HCT116 (cell line): ENCODE measurements around the gene VPS33A. TPM values are rescaled to one million over a fixed set of nuclear protein-coding genes. Genes with fewer than 3 reads are reported as not detected.

Source experiments
- ATAC-seq: fragments of 200-7000 bp; cut with Tn5 transposase; 2 replicates; pipeline ENCODE4 v1.9.1; 2020; ENCODE audit warnings: mild to moderate bottlenecking, moderate library complexity
- BruUV-seq: library from RNA; stranded (reverse); fragments of 400-500 nt; replicated peaks from 2 replicates; lab custom pipeline; 2021; lab: Mats Ljungman, UMichigan
- CTCF ChIA-PET: fragments of 300-600 bp; sonication (Branson Sonifier 250); formaldehyde crosslinking; loops from one replicate; lab custom pipeline; 2021; ENCODE audit warnings: antibody characterized with exemption; lab: Charles Lee
- POLR2A ChIA-PET: fragments of 300-600, 350-600 bp; sonication (Branson Sonifier 250); formaldehyde crosslinking; loops from one replicate; lab custom pipeline; 2021; ENCODE audit warnings: antibody characterized with exemption; lab: Charles Lee
- RAD21 ChIA-PET, 2 experiments: fragments of 300-600 bp; sonication (Branson Sonifier 250); formaldehyde crosslinking; loops; one replicate each; lab custom pipeline; 2023; ENCODE audit warnings: low total read pairs in 2 of 2; ENCODE audit not compliant: uncharacterized antibody in 2 of 2, unreplicated experiment in 2 of 2, low non-redundant PET in 1 of 2; lab: Charles Lee
- DNase-seq: peaks from one replicate; pipeline ENCODE4 v3.0.0-alpha.2; 2010; ENCODE audit warnings: low read depth, low spot score
- H2AFZ ChIP-seq: fragments of 200-600 bp; shearing (Covaris generic), sonication (generic); 2 replicates; pipeline ENCODE4 v1.6.1; 2017; ENCODE audit warnings: low read depth, mixed run types, mixed read lengths, antibody characterized with exemption, low read length; ENCODE audit not compliant: poor library complexity, severe bottlenecking
- H3K27ac ChIP-seq: 2 replicates; pipeline ENCODE4 v1.5.1; 2012; ENCODE audit warnings: low read depth, low read length
- H3K27me3 ChIP-seq: fragments of 200-600 bp; sonication (generic); 2 replicates; pipeline ENCODE4 v1.6.1; 2016; ENCODE audit warnings: mixed run types, low read length, mixed read lengths; ENCODE audit not compliant: insufficient read depth
- H3K36me3 ChIP-seq, 2 experiments: fragments of 200-500 bp in 1 of 2; fragments of 200-600 bp in 1 of 2; sonication (Bioruptor generic) in 1 of 2; sonication (generic) in 1 of 2; 2 replicates each; pipeline versions ENCODE4 v1.5.1 to v1.6.1; 2014 to 2016; ENCODE audit warnings: low read length in 2 of 2, inconsistent platforms in 1 of 2, mixed read lengths in 1 of 2, mixed run types in 1 of 2; ENCODE audit not compliant: insufficient read depth in 2 of 2, control insufficient read depth in 1 of 2
- H3K4me1 ChIP-seq, 2 experiments: fragments of 200-600 bp in 1 of 2; sonication (generic) in 1 of 2; 2 replicates each; pipeline versions ENCODE4 v1.5.1 to v1.6.1; 2012 to 2017; ENCODE audit warnings: low read length in 2 of 2, inconsistent platforms in 1 of 2, mild to moderate bottlenecking in 1 of 2, mixed read lengths in 1 of 2, mixed run types in 1 of 2, moderate library complexity in 1 of 2; ENCODE audit not compliant: insufficient read depth in 2 of 2, control insufficient read depth in 1 of 2
- H3K4me2 ChIP-seq: fragments of 200-600 bp; sonication (generic); 2 replicates; pipeline ENCODE4 v1.6.1; 2017; ENCODE audit warnings: mixed run types, low read length, mixed read lengths
- H3K4me3 ChIP-seq, 2 experiments: fragments of 200-600 bp in 1 of 2; sonication (generic) in 1 of 2; replicated peaks in 1 of 2; 2 replicates each; pipeline ENCODE4 v1.5.1; 2011 to 2016; ENCODE audit warnings: low read length in 2 of 2, control low read depth in 1 of 2, low read depth in 1 of 2, mild to moderate bottlenecking in 1 of 2, mixed read lengths in 1 of 2, mixed run types in 1 of 2
- H3K79me2 ChIP-seq: fragments of 200-600 bp; sonication (generic); 2 replicates; pipeline ENCODE4 v1.6.1; 2017; ENCODE audit warnings: mild to moderate bottlenecking, mixed run types, low read length, moderate library complexity, mixed read lengths; ENCODE audit not compliant: insufficient read depth
- H3K9ac ChIP-seq: fragments of 200-600 bp; sonication (generic); 2 replicates; pipeline ENCODE4 v1.6.1; 2016; ENCODE audit warnings: low read length, mixed read lengths
- H3K9me2 ChIP-seq: fragments of 200-600 bp; sonication (generic), shearing (Covaris generic); 2 replicates; pipeline ENCODE4 v1.6.1; 2017; ENCODE audit warnings: mixed run types, mild to moderate bottlenecking, moderate library complexity; ENCODE audit not compliant: insufficient read depth
- H3K9me3 ChIP-seq, 2 experiments: fragments of 200-500 bp in 1 of 2; fragments of 200-600 bp in 1 of 2; sonication (Bioruptor generic) in 1 of 2; sonication (generic) in 1 of 2; 2 replicates each; pipeline ENCODE4 v1.6.1; 2014 to 2017; ENCODE audit warnings: low read length in 2 of 2, mixed read lengths in 2 of 2, inconsistent platforms in 1 of 2, low read depth in 1 of 2, mild to moderate bottlenecking in 1 of 2, mixed run types in 1 of 2, moderate library complexity in 1 of 2; ENCODE audit not compliant: control insufficient read depth in 1 of 2, insufficient read depth in 1 of 2
- H4K20me1 ChIP-seq: fragments of 200-600 bp; sonication (generic), shearing (Covaris generic); 2 replicates; pipeline ENCODE4 v1.6.1; 2017; ENCODE audit warnings: mixed run types, mild to moderate bottlenecking, moderate library complexity; ENCODE audit not compliant: insufficient read depth
- ELF1 ChIP-seq: IDR thresholded peaks from 2 replicates; pipeline ENCODE4 v1.6.1; 2012; ENCODE audit warnings: low read depth, borderline replicate concordance
- POLR2A ChIP-seq: IDR thresholded peaks from 2 replicates; pipeline ENCODE4 v1.7.0; 2011; ENCODE audit warnings: borderline replicate concordance; ENCODE audit not compliant: insufficient read depth, insufficient read length; ENCODE audit errors: extremely low read depth
- SRF ChIP-seq: IDR thresholded peaks from 2 replicates; pipeline ENCODE4 v1.6.1; 2012; ENCODE audit warnings: low read depth
- TCF7L2 ChIP-seq: IDR thresholded peaks from 2 replicates; pipeline ENCODE4 v1.7.0; 2011; ENCODE audit warnings: borderline replicate concordance, inconsistent platforms; ENCODE audit not compliant: insufficient read depth, insufficient read length; ENCODE audit errors: extremely low read depth
- intact Hi-C: fragments of 100-400 bp; cut with micrococcal nuclease; formaldehyde crosslinking; loops from 2 replicates; pipeline ENCODE4 v1.10.0; 2022
- total RNA-seq: library from RNA; stranded (reverse); gene quantifications from one replicate; pipeline ENCODE4 v1.2.1, GENCODE V29; 2021; ENCODE audit not compliant: unreplicated experiment
- TF ChIP-seq, protein P1 (sequence below): IDR thresholded peaks from 2 replicates; pipeline ENCODE4 v1.6.1; 2011; ENCODE audit warnings: mild to moderate bottlenecking, low read length, moderate library complexity; ENCODE audit not compliant: insufficient replicate concordance; ENCODE audit errors: extremely low read depth
- TF ChIP-seq, protein P2 (sequence below): IDR thresholded peaks from 2 replicates; pipeline ENCODE4 v1.6.1; 2012
- TF ChIP-seq, protein P3 (sequence below): IDR thresholded peaks from 2 replicates; pipeline ENCODE4 v1.6.1; 2012

The VPS33A gene
- total RNA-seq, 1 experiment from 2014 or later = 19.4 TPM

DNA sequence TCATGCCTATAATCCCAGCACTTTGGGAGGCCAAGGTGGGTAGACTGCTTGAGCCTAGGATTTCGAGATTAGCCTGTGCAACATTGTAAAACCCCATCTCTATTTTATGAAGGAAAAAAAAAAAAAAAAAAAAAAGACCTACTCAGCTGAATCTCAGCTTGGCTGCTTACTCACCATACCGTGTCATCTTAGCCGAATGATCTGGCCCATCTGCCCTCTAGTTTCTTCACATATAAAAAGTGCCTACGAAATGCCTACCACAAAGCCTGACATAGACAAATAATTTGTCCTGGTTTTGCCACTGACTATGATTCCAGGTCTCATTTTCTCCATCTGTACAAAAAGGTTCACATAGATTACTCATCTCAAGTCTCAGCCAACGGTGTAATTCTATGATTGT lies 50.5 kb downstream of the VPS33A start:
- Histone ChIP-seq H4K20me1 (no peaks in the 10 kb centered on the region), H3K9me3 (no peaks in the 10 kb centered on the region), H3K27me3 (no peaks in the 10 kb centered on the region), H3K4me1 (no peaks in the 10 kb centered on the region), H2AFZ (no peak overlapping the region), H3K36me3 (peaks cover 40 to 48% of the 10 kb centered on the region in 2 experiments), H3K9ac (no peak overlapping the region), H3K79me2 (peaks cover 40% of the 10 kb centered on the region), H3K9me2 (no peaks in the 10 kb centered on the region), H3K27ac (no peak overlapping the region), H3K4me3 (no peak overlapping the region), H3K4me2 (no peak overlapping the region)
- TF ChIP-seq POLR2A = no peak
- TF ChIP-seq, protein P1, sequence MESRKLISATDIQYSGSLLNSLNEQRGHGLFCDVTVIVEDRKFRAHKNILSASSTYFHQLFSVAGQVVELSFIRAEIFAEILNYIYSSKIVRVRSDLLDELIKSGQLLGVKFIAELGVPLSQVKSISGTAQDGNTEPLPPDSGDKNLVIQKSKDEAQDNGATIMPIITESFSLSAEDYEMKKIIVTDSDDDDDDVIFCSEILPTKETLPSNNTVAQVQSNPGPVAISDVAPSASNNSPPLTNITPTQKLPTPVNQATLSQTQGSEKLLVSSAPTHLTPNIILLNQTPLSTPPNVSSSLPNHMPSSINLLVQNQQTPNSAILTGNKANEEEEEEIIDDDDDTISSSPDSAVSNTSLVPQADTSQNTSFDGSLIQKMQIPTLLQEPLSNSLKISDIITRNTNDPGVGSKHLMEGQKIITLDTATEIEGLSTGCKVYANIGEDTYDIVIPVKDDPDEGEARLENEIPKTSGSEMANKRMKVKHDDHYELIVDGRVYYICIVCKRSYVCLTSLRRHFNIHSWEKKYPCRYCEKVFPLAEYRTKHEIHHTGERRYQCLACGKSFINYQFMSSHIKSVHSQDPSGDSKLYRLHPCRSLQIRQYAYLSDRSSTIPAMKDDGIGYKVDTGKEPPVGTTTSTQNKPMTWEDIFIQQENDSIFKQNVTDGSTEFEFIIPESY = no peak
- TF ChIP-seq, protein P2, sequence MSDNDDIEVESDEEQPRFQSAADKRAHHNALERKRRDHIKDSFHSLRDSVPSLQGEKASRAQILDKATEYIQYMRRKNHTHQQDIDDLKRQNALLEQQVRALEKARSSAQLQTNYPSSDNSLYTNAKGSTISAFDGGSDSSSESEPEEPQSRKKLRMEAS = no peak
- TF ChIP-seq TCF7L2 = no peak
- TF ChIP-seq, protein P3, sequence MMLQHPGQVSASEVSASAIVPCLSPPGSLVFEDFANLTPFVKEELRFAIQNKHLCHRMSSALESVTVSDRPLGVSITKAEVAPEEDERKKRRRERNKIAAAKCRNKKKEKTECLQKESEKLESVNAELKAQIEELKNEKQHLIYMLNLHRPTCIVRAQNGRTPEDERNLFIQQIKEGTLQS = no peak
- TF ChIP-seq ELF1 = no peak
- TF ChIP-seq SRF = no peak
- BruUV-seq = no TSS peak
- RAD21 ChIA-PET = no interaction called here
- CTCF ChIA-PET = interaction anchor here (0.6 kb wide), 1 partner anchor 25 kb away, joined by 3 read pairs; no protein-coding TSS in a partner anchor
- POLR2A ChIA-PET = no interaction called here
- intact Hi-C loops = no loop called here
- DNase-seq (no peak), ATAC-seq (no peak; the same call in 1 of the 2 replicates)
